Activated B cell treated with CpG ODN at 0.5 μM for 24 hours (primary cell): ENCODE data around the gene SPHK1. TPM values are rescaled to one million over a fixed set of nuclear protein-coding genes. Genes with fewer than 3 reads are reported as not detected.

Experiments used
- ATAC-seq: fragments of 200-7000 bp; cut with Tn5 transposase; one replicate; pipeline ENCODE4 v1.10.0; 2021; ENCODE audit warnings: low read depth, mild to moderate bottlenecking, moderate library complexity
- CTCF ChIA-PET: fragments of 350-600 bp; sonication (Branson Sonifier 250); formaldehyde crosslinking; loops from one replicate; lab custom pipeline; 2021; ENCODE audit warnings: antibody characterized with exemption; lab: Charles Lee
- POLR2A ChIA-PET: fragments of 350-600 bp; sonication (Branson Sonifier 250); formaldehyde crosslinking; loops from one replicate; lab custom pipeline; 2021; ENCODE audit warnings: antibody characterized with exemption; lab: Charles Lee
- DNase-seq: peaks from one replicate; pipeline ENCODE4 v3.0.0; 2022
- H3K27ac Mint-ChIP-seq: one replicate; pipeline ENCODE4 v1.8.0; 2020; ENCODE audit warnings: mixed read lengths
- H3K27me3 Mint-ChIP-seq: one replicate; pipeline ENCODE4 v1.8.0; 2021; ENCODE audit warnings: mixed read lengths
- H3K36me3 Mint-ChIP-seq: one replicate; pipeline ENCODE4 v1.8.0; 2021; ENCODE audit warnings: low read depth, mixed read lengths
- H3K4me1 Mint-ChIP-seq: one replicate; pipeline ENCODE4 v1.8.0; 2021; ENCODE audit warnings: mixed read lengths
- H3K4me3 Mint-ChIP-seq: one replicate; pipeline ENCODE4 v1.8.0; 2020; ENCODE audit warnings: mild to moderate bottlenecking, mixed read lengths
- H3K9me3 Mint-ChIP-seq: one replicate; pipeline ENCODE4 v1.8.0; 2020; ENCODE audit warnings: mixed read lengths
- CTCF ChIP-seq: fragments of 200-600 bp; IDR thresholded peaks from one replicate; pipeline ENCODE4 v1.8.0; 2022; ENCODE audit warnings: antibody characterized with exemption, mild to moderate bottlenecking
- intact Hi-C: fragments of 100-400 bp; cut with micrococcal nuclease; formaldehyde crosslinking; loops from one replicate; pipeline ENCODE4 v1.15.1; 2024
- total RNA-seq: library from RNA; stranded (reverse); gene quantifications from 2 replicates; pipeline ENCODE4 v1.2.3, GENCODE V29; 2022

Gene SPHK1
- total RNA-seq, 1 donor from 2014 or later = 1.1 TPM

DNA sequence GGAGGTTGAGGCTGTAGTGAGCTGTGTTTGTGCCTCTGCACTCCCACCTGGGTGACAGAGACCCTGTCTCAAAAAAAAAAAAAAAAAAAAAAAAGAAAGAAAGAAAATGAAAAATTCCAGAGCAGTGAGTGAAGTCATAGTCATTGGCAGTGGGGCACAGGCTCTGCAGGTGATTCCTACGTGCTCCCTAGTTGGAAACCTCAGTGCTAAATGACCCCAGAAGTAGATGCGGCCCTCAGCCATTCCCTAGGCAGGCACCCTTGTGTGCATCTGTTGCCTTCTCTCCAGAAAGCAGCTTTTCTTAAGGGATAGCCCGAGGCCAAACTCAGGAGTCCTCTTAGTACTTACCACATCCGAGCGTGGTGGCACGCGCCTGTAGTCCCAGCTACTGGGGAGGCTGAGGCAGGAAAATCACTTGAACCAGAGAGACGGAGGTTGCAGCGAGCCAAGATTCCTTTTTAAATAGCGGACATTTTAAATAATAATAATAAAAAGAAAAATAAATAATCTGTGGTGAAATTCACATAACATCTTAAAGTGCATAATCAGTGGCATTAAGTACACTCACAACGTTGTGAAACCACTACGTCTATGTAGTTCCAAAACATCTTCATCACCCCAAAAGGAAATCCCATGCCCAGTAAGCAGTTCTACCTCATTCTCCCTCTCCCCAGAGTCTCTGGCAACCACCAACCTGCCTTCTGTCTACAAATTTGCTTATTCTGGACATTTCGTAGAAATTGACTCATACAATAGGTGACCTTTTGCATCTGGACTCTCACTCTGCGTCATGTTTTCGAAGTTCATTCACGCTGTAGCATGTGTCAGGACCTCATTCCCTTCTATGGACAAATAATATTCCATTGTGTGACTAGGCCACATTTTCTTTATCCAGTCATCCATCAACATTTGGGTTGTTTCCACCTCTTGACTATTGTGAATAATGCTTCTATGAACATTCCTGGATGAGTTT, 12.5 kb upstream of the SPHK1 start:
- no peak overlapping the region for H3K4me3 Mint-ChIP-seq
- CTCF ChIA-PET = interaction anchor here (0.9 to 1.8 kb wide), 2 partner anchors 26 to 34 kb away, joined by 3 to 6 read pairs; no protein-coding TSS in a partner anchor
- POLR2A ChIA-PET = interaction anchor here (0.6 kb wide), 1 partner anchor 231 kb away, joined by 3 read pairs; no protein-coding TSS in a partner anchor
- TF ChIP-seq CTCF = no peak
- H3K4me1 Mint-ChIP-seq = no peaks in the 10 kb centered on the region
- ATAC-seq = no peak
- no peaks in the 10 kb centered on the region for H3K9me3 Mint-ChIP-seq
- no peak overlapping the region for H3K27ac Mint-ChIP-seq
- DNase-seq = no peak
- intact Hi-C loops = no loop called here
- peaks cover 4% of the 10 kb centered on the region for H3K27me3 Mint-ChIP-seq
- H3K36me3 Mint-ChIP-seq = no peaks in the 10 kb centered on the region

DNA sequence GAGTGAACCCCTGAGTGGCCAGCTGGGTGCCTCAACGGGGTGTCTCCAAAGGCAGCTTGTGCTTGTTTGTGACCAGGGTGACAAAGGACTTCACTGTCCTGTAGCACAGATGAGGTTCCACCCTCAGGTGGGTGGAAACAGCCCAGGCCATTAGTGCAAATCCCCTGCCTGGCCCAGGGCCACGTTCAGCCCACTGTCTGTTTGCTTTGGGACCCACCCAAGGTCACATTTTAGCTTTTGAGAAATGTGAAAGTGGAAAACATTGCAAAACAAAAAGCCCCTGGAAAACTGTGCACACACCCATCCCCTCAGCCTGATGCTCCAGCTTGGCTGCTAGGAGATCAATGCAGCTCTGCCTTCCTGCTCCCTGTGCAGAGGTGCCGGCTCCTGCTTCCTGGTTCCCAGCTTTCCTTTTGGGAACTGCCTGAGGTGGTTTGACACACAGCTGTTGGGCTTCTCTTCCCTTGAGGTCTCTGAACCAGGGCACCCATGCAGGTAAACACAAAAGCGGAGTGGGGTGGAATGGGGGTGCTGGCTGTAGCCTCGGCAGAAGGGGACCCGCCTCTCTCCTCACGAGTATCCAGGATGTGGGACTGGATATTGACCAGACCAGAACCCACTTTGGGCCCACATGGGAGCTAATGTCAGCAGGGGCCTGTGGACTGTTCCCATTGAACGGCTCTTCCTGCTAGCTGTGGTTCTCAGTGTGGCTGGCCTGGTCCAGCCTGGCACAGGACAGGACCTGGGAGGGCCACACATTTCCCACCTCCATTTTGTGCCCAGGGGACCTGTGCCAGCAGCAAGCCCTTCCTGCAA, 7.9 kb upstream of the SPHK1 start:
- ChIA-PET CTCF (interaction anchor here (2.6 kb wide), 1 partner anchor 9 kb away, joined by 7 read pairs; the partner anchor contains the start of gene SPHK1), POLR2A (interaction anchor here (0.9 kb wide), 1 partner anchor 272 kb away, joined by 3 read pairs; no protein-coding TSS in a partner anchor)
- Mint-ChIP-seq H3K9me3 (no peaks in the 10 kb centered on the region), H3K27me3 (peaks cover 5% of the 10 kb centered on the region), H3K4me1 (no peaks in the 10 kb centered on the region), H3K36me3 (no peaks in the 10 kb centered on the region), H3K4me3 (no peak overlapping the region), H3K27ac (no peak overlapping the region)
- no peak for TF ChIP-seq CTCF
- DNase-seq (no peak), ATAC-seq (no peak)
- intact Hi-C loops = no loop called here

- CTCF ChIA-PET = no interaction called here
- Mint-ChIP-seq H3K9me3 (no peaks in the 10 kb centered on the region), H3K4me1 (peaks cover 7% of the 10 kb centered on the region), H3K36me3 (no peaks in the 10 kb centered on the region), H3K4me3 (no peak overlapping the region), H3K27me3 (peaks cover 5% of the 10 kb centered on the region), H3K27ac (no peak overlapping the region)
- POLR2A ChIA-PET = no interaction called here
- no peak for ATAC-seq
- DNase-seq = no peak
- intact Hi-C loops = no loop called here
- no peak for TF ChIP-seq CTCF
Observed at GRCh38 chr17:76378548-76379274, 5.7 kb upstream of the SPHK1 start.

GRCh38 chr17:76379275-76379641, 5.2 kb upstream of the SPHK1 start:
- Mint-ChIP-seq H3K27ac (no peak overlapping the region), H3K4me3 (no peak overlapping the region), H3K4me1 (peaks cover 9% of the 10 kb centered on the region), H3K36me3 (no peaks in the 10 kb centered on the region), H3K9me3 (no peaks in the 10 kb centered on the region), H3K27me3 (peaks cover 5% of the 10 kb centered on the region)
- ChIA-PET POLR2A (no interaction called here), CTCF (no interaction called here)
- DNase-seq = no peak
- intact Hi-C loops = no loop called here
- no peak for TF ChIP-seq CTCF
- no peak for ATAC-seq
